ENCODE data around the gene KCND3.

DNA sequence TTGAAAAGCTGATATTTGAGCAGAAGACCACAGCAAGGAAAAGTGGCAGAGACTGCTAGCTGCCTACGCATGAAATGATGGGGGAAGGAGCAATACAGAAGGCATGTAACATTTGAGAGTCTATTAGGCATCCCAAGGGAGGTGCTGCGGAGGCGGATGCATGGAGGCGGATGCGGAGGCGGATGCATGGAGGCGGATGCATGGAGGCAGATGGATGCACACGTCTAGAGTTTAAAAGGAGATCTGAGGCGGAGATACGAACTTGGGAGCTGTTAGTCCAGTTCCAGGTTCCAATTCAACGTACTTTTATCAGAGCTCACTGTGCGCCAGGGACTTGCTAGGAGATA, 234.5 kb downstream of the KCND3 start:
- TF ChIP-seq YY2 (tag by site-specific recombination; IDR thresholded peaks at IDR 0.05) (peak; percentile 55; the same call in 1 of the 2 replicates), CTCF (tag by site-specific recombination; IDR thresholded peaks at IDR 0.05) (no peak), ZNF324 (tag by site-specific recombination; IDR thresholded peaks at IDR 0.05) (no peak), ZNF561 (tag by site-specific recombination; IDR thresholded peaks at IDR 0.05; ENCODE audit: borderline replicate concordance) (no peak), ZBTB8A (tag by site-specific recombination; IDR thresholded peaks at IDR 0.05) (no peak)
